Activated CD8-positive, alpha-beta memory T cell treated with anti-CD3 and anti-CD28 coated beads, Interleukin-2, amount 50 U/mL, for 4 hours (primary cell): ENCODE measurements around the gene GTF2A2.
"Not testable (repeated sequence)": the region's sequence is repeated elsewhere in the genome, so short reads cannot be mapped to it uniquely, and the experiment has no call there.

Experiments used
- DNase-seq: peaks from one replicate; pipeline ENCODE4 v3.0.0-alpha.2; 2020

Gene GTF2A2

DNA sequence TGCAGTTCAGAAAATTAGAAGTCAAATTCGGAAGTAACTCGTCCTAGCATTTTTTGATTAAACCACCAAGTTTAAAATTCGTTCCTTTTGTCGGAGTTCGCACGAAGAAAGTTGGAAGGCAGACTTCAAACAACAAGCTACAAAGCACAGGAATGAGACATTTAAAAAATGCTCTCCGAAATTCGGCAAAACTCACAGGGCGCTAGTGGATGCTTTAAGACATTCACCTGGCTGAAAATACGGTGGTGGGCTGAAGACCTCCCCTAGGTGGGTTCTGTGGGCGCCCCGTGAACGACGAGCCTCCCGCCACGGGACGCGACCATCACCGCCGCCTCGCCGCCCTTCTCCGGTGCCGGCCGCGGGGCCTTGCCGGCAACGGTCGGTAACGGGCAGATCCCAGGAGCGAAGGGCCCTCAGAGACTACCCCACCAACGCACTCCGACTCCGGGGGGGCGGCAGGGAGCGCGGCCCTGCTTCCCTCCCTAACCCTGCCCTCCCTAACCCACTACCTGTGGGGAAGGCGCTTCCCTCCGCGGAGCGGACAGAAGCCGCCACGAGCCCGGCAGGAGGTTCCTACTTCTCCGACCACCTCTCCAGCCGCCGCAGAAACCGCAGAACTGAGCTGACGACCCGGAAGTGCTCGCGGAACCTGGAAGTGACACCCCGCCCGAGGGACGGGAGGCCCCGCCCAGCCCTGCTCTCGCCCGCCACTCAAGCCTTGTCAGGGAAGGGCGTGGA, at the start of gene GTF2A2:
TSS of gene GTF2A2 (minus strand) at position 619 of the 738 bp plus-strand sequence. CDS start 5,238 bp downstream, outside the sequence.
- peak; percentile 91 for DNase-seq

- no peak for DNase-seq
Observed at GRCh38 chr15:59703979-59704796, 46.9 kb upstream of the GTF2A2 start.

DNA sequence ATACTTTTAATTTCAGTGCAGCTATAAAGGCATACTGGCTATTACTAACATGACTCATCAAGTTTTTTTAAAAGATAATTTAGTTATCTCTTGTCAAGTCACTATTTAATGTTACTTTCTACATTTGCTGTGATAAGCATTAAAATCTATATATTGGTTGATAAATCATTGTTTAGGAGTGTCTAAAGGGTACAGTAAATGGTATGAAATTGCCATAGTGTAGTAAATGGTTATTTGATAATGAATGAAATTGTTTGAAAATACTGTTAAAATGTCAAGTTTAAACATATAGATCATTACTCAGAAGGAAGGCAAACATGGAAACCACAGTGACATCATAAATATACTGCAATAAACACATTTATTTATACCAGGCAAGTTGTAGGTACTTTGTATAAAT, 45.0 kb upstream of the GTF2A2 start:
- no peak for DNase-seq

DNA sequence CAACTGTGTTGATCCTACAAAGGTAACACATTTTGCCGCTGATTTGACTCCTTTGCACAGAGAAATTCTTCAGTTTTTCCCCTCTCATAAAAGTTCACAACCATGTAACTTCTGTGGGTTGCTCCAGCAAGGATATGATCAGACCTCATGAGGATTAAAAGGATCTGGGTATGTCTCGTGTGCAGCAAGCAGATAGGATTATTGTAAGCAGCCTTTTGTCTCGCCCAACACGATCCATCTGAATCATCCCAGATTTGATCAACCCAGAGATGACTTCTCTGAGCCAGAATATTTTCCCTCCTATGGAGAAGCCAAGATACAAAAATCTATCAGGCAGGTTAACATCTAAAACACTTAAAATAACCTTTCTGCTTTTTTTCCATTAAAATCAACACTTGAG, 44.6 kb upstream of the GTF2A2 start:
- DNase-seq = no peak

- DNase-seq = no peak
Observed at GRCh38 chr15:59699810-59700431, 42.6 kb upstream of the GTF2A2 start.

GRCh38 chr15:59698065-59698464, 40.8 kb upstream of the GTF2A2 start:
- DNase-seq = not testable (repeated sequence)

GRCh38 chr15:59696332-59696731, 39.0 kb upstream of the GTF2A2 start:
- DNase-seq = no peak

DNA sequence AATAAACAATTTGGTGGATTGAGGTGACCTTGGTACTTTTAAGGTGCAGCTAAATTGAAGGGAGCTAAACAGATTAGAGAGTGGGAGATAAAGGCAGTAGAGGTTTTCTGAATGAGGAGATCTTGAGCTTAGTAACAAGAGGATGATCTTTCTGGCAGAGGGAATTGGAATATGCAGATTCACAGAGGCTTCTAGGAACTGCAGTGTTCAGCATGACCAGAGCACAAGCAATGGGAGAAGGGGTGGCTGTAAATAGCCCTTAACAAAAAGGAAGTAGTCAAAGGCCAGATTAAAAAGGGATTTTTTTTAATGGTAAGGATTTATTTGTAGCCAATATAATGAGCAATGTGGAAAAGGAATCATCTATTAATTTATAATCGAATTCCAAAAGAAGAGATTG, 37.5 kb upstream of the GTF2A2 start:
- DNase-seq = no peak

DNA sequence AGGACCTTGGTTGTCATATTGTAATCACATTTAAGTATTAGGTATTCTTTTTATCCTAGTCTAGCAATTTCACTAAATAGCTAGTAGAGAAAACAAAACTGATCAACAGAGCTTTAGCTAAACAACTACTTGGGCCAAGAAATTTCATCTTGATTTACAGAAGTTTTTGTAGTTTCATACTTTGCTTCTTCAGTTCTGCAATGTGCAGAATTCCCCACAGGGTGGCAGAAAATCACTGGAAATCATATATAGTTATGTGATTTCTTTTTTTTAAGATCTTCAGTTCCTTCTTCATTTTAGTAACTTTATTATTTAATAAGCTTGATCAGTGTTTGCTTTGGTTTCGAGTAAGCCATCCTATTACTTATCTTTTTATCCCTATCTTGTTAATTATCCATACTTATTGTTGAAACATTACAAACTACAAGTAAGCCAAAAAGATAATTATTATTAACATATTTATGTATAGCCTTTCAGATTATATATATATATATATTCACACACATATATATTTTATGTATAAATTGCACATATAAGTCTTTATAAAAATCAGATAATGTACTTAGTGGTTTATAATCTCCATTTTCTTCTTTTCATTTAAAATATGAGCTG, 34.0 kb upstream of the GTF2A2 start:
- DNase-seq = peak; percentile 49

- peak; percentile 57 for DNase-seq
Observed at GRCh38 chr15:59689626-59690236, 32.4 kb upstream of the GTF2A2 start.

- peak; percentile 100 for DNase-seq
Observed at GRCh38 chr15:59688782-59689625, 31.7 kb upstream of the GTF2A2 start, which contains the start of gene BNIP2. BNIP2 (minus strand) TSS chr15:59689320; CDS start chr15:59682457, 6,863 bp downstream.

DNA sequence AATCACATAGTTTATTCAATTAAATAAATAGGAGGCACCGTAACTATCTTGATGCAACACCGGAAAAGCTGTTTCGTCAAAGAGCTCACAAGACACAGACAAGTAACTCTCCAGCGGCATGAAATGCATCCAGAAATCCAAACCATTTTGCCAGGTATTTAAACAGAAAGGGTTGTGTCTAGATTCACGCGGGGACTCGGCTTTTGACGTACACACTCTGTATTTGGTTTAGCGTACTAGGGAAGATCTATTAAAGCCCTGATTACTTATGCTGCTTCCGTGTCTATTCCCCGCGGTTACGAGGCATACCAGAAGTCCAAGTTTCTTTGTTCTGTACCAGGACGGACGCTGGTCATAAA, 31.1 kb upstream of the GTF2A2 start:
- no peak for DNase-seq

DNA sequence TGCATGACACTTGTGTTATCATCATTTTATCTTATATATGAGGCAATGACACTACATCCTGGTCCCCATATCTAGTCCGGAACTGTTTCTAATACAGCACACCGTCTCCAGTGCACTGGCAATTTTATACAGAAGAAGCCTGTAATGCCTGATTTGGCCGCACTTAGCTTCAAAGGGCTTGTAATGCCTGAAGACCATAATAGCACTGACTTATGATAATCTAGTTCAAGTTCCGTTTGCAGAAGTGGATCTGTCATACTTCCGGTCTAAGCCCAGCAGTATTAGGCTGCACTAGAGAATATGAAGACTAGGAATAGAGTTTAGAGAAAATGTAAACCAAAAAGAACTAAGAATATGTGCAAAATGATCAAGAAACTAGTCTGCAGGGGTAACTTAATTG, 30.5 kb upstream of the GTF2A2 start:
- DNase-seq = no peak

DNA sequence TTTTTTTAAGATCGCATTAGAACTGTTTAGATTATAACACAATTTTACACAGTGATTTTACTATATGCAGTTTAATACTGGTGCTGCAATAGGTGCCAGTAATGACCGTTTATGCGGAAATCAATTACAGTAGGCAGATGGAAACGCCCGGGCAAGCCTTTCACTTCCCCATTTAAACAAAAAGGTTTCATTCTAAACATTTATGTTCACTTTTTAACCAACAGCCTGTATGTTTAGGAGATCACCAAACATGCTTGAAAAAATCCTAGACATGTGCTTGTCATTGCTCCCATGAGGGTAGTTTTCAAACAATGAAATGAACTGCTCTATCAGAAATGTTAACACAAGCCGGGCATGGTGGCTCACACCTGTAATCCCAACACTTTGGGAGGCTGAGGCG, 29.1 kb upstream of the GTF2A2 start:
- DNase-seq = no peak

DNA sequence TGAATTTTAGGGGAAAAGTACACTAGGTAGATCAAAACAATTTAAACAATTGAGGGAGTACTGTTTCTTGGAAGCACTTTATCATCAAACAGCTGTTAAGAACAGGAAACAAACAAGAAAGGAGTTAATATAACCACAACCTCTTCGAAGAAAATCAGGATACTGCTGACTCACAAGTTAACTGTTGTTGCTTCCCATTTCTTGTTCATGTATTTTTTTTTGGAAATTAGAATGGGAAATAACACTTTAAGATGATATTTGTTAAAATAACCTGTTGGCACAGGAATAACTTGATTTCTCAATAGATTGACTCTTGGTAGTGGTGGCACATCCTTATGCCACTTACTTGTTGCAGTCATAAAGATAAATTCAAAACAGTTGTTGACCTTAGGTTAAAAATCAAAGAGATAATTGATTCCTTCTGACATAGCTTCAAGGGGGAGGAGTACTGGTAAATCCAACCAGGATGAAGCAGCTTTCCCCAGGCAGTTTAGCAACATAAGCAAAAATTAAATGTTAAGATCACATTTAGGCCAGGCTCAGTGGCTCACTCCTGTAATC, 28.5 kb upstream of the GTF2A2 start:
- no peak for DNase-seq

GRCh38 chr15:59680870-59681269, 23.6 kb upstream of the GTF2A2 start:
- DNase-seq = no peak

GRCh38 chr15:59680346-59680745, 23.0 kb upstream of the GTF2A2 start:
- no peak for DNase-seq

DNA sequence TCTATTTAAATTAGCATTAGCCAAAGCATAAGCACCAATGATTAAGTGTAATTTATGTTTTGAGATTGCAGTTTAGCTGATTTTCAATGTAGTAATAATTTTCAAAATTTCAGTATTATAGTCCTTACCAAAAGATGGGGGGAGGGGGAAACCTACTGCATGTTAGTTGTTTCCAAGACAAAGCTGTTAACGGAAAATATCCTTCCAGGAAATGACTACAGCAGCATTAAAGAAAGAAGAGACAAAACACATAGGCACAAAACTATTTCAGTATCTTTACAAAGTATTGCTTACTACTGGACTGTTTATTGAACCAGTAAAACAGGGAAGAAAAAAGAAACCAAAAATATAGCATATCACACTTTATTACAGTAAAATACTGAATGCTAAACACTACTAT, 21.3 kb upstream of the GTF2A2 start:
- DNase-seq = no peak

DNA sequence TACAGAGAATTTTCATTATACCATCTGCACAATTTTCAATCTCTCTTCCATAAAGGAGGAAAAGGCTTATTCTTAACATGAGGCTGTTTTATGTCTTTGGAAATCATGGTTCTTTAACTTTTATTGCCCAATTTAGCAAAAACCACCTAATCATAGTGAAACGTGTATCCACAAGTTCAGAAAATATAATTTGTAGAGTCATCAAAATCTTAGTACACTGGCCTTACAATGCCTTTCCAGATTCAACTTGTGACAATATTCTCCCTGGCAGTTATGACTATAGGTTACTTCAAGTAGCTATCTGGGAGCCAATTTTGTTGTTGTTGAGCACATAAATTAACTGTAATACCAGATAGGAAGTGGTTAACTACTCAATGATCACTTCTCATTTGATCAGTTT, 20.9 kb upstream of the GTF2A2 start:
- DNase-seq = no peak

- DNase-seq = no peak
Observed at GRCh38 chr15:59676565-59676964, 19.2 kb upstream of the GTF2A2 start.

- DNase-seq = no peak
Observed at GRCh38 chr15:59674361-59674877, 17.1 kb upstream of the GTF2A2 start.
